AG04450 (cell line): ENCODE results near the gene NMT1. TPM values are rescaled to one million over a fixed set of nuclear protein-coding genes. Genes with fewer than 3 reads are reported as not detected.

Experiments
- CTCF ChIA-PET: fragments of 300-600, 350-600 bp; formaldehyde crosslinking; extraction: SDS; loops from one replicate; lab custom pipeline; 2022; ENCODE audit warnings: antibody characterized with exemption, inconsistent platforms; lab: Charles Lee
- POLR2A ChIA-PET: fragments of 350-600 bp; formaldehyde crosslinking; extraction: SDS; loops from one replicate; lab custom pipeline; 2021; ENCODE audit warnings: antibody characterized with exemption, inconsistent platforms; lab: Yijun Ruan, JAX
- DNase-seq: peaks from one replicate; pipeline ENCODE4 v3.0.0-alpha.2; 2011; ENCODE audit warnings: low read depth, low spot score
- H3K27ac ChIP-seq: one replicate; pipeline ENCODE4 v1.5.1; 2012; ENCODE audit warnings: low read depth, low read length, control low read depth
- H3K27me3 ChIP-seq: one replicate; pipeline ENCODE4 v1.6.0; 2012; ENCODE audit warnings: low read length; ENCODE audit not compliant: control insufficient read depth, insufficient read depth
- H3K4me3 ChIP-seq: 2 replicates; pipeline ENCODE4 v1.5.1; 2011; ENCODE audit warnings: mild to moderate bottlenecking, low read depth, low read length, control low read depth
- H3K9me3 ChIP-seq: 2 replicates; pipeline ENCODE4 v1.5.1; 2012; ENCODE audit warnings: low read length; ENCODE audit not compliant: control insufficient read depth, insufficient read depth
- polyA plus RNA-seq: library from polyadenylated mRNA; depleted of rRNA; stranded (reverse); fragments of >200 nt; gene quantifications from 2 replicates; pipeline ENCODE4 v1.2.3, GENCODE V29; 2011
- TF ChIP-seq, protein P1 (sequence below): IDR thresholded peaks from 2 replicates; pipeline ENCODE4 v1.5.1; 2011; ENCODE audit warnings: low read depth, low read length, control low read depth, inconsistent platforms

Gene NMT1
- polyA plus RNA-seq, 1 experiment: 63.6 TPM

DNA sequence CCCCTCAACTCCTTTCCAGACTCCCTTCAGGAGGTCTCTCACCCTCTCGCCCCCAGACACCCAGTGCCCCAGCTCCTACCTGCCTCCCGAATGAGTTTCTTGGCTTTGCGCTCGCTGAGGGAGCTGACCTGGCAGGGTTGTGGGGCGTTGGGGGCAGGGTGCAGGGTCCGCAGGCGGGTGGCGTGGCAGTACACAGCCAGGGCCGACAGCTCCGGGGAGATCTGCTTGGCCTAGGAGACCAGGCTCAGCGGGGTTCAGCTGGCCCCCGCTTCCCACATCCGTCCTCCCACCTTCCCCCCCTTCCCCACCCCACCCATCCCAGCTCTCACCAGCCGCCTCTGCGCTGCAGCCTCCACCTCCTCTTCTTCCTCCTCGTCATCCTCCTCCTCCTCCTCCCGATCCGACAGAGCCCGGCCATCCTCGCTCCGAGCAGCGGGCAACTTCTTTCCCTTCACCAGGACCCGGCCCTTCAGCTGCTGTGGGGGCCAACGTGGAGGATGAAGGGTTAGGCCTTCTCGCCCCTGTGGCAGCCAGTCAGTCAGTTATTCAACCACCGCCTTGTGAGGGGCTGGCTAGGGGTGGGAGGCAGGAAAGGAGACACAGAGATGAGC, 54.0 kb downstream of the NMT1 start:
- CTCF ChIA-PET: interaction anchor here (0.5 to 6.3 kb wide), 4 partner anchors 16 to 176 kb away, joined by 3 to 52 read pairs (median 6); partner anchors contain the start of gene ACBD4
- H3K4me3 ChIP-seq: no peak overlapping the region
- POLR2A ChIA-PET: no interaction called here
- no peaks in the 10 kb centered on the region for H3K27me3 ChIP-seq
- TF ChIP-seq, protein P1, sequence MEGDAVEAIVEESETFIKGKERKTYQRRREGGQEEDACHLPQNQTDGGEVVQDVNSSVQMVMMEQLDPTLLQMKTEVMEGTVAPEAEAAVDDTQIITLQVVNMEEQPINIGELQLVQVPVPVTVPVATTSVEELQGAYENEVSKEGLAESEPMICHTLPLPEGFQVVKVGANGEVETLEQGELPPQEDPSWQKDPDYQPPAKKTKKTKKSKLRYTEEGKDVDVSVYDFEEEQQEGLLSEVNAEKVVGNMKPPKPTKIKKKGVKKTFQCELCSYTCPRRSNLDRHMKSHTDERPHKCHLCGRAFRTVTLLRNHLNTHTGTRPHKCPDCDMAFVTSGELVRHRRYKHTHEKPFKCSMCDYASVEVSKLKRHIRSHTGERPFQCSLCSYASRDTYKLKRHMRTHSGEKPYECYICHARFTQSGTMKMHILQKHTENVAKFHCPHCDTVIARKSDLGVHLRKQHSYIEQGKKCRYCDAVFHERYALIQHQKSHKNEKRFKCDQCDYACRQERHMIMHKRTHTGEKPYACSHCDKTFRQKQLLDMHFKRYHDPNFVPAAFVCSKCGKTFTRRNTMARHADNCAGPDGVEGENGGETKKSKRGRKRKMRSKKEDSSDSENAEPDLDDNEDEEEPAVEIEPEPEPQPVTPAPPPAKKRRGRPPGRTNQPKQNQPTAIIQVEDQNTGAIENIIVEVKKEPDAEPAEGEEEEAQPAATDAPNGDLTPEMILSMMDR: no peak
- H3K9me3 ChIP-seq: no peaks in the 10 kb centered on the region; the same call in 1 of the 2 replicates
- H3K27ac ChIP-seq: no peak overlapping the region
- DNase-seq: no peak

- H3K27me3 ChIP-seq: no peaks in the 10 kb centered on the region
- H3K27ac ChIP-seq: no peak overlapping the region
- no peak for DNase-seq
- TF ChIP-seq, protein P1: no peak
- CTCF ChIA-PET: interaction anchor here (0.6 to 6.3 kb wide), 2 partner anchors 19 to 177 kb away, joined by 3 to 52 read pairs; partner anchors contain the start of gene ACBD4
- no peaks in the 10 kb centered on the region; the same call in 1 of the 2 replicates for H3K9me3 ChIP-seq
- no peak overlapping the region for H3K4me3 ChIP-seq
- POLR2A ChIA-PET: no interaction called here
These were observed 54.8 kb downstream of the NMT1 start for GRCh38 chr17:45115871-45116270.

DNA sequence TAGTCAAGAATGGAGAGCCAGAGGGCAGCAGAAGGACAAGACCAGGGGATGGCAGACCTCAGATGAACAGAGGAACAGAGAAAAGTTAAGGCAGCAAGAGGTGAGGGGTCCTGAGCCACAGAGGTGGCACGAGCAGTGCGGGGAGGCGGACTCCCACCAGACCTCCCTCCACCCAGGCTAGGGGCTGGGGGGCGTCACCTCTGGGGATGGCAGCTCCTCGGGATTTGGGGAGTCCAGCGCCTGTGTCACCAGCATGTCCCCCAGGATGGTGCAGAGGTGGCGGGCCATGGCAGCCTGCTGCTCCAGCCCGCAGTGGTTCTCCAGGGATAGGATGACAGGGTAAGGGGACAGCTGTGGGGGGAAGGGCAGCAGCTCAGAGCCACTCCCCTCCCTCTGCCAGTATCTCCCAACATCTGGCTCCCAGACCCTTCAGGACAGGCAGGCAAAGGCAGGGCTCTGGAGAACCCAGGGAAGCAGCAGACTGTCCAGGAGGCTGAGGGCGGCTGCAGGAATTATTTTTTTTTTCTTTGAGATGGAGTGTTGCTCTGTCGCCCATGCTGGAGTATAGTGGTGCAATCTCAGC, 55.4 kb downstream of the NMT1 start:
- POLR2A ChIA-PET: no interaction called here
- CTCF ChIA-PET: interaction anchor here (6.3 kb wide), 1 partner anchor 19 kb away, joined by 52 read pairs; the partner anchor contains the start of gene ACBD4
- H3K27me3 ChIP-seq: no peaks in the 10 kb centered on the region
- H3K27ac ChIP-seq: no peak overlapping the region
- TF ChIP-seq, protein P1: no peak
- DNase-seq: no peak
- no peaks in the 10 kb centered on the region; the same call in 1 of the 2 replicates for H3K9me3 ChIP-seq
- no peak overlapping the region for H3K4me3 ChIP-seq

DNA sequence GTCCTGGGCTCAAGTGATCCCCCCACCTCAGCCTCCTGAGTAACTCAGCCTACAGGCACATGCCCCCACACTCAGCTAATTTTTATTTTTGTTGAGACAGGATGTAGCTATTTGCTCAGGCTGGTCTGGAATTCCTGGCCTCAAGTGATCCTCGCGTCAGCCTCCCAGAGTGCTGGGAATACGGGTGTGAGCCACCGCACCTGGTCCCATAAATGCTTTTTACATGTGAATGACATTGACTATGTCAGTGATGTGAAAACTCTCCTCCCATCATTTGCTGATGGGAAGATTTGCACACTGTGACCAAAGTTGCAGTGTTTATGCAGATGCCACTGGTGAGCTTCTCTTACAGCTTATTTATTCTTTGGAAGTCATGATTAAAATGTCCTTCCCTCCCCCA, 56.2 kb downstream of the NMT1 start:
- CTCF ChIA-PET: interaction anchor here (2.4 to 6.3 kb wide), 2 partner anchors 18 kb away, joined by 11 to 52 read pairs; partner anchors contain the start of gene ACBD4
- POLR2A ChIA-PET: interaction anchor here (0.6 kb wide), 1 partner anchor 47 kb away, joined by 3 read pairs; no protein-coding TSS in a partner anchor
- H3K4me3 ChIP-seq: no peak overlapping the region

More for the DNA sequence above, 56.2 kb downstream of the NMT1 start:
- DNase-seq: no peak
- no peaks in the 10 kb centered on the region for H3K27me3 ChIP-seq
- no peak overlapping the region for H3K27ac ChIP-seq
- H3K9me3 ChIP-seq: no peaks in the 10 kb centered on the region; the same call in 1 of the 2 replicates
- TF ChIP-seq, protein P1: no peak
